GM23248 (cell line): ENCODE measurements around the gene CYP2R1.

Experiments used
- EZH2 ChIP-seq: fragments of 200-600 bp; sonication (generic); IDR thresholded peaks from 2 replicates; pipeline ENCODE4 v1.6.1; 2018; ENCODE audit warnings: antibody characterized with exemption, mild to moderate bottlenecking; ENCODE audit not compliant: insufficient read depth, poor library complexity, severe bottlenecking
- EZH2phosphoT487 ChIP-seq: fragments of 200-600 bp; sonication (generic); IDR thresholded peaks from 2 replicates; pipeline ENCODE4 v1.6.1; 2018; ENCODE audit warnings: antibody characterized with exemption, moderate library complexity, mild to moderate bottlenecking, low read depth; ENCODE audit not compliant: insufficient read depth

DNA sequence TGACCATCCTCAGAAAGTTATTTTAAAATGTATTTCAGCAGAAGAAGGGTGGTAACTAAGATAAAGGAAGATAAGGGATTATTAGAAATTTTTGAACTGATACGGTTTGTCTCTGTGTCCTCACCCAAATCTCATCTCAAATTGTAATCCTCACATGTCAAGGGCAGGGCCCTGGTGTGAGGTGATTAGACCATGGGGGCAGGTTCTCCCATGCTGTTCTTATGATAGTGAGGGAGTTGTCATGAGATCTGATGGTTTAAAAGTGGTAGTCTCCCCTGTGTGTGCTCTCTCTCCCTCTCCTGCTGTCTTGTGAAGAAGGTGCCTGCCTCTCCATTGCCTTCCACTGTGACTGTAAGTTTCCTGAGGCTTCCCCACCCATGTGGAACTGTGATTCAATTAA is 36.1 kb downstream of the CYP2R1 start:
- no peak for TF ChIP-seq EZH2phosphoT487
- no peak for TF ChIP-seq EZH2
